Astrocyte of the cerebellum (primary cell): Measurements from ENCODE around the gene SYNPO2L.

Experiments
- DNase-seq: peaks from one replicate; pipeline ENCODE4 v3.0.0-alpha.2; 2011; ENCODE audit warnings: low read depth
- H3K4me3 ChIP-seq: 2 replicates; pipeline ENCODE4 v1.5.1; 2011; ENCODE audit warnings: mild to moderate bottlenecking, low read depth, low read length, moderate library complexity
- in situ Hi-C: cut with HindIII; loops from 2 replicates; pipeline ENCODE4 v1.10.0; 2017; ENCODE audit warnings: low sequenced_read_pairs
- TF ChIP-seq, protein P1 (sequence below): IDR thresholded peaks from 2 replicates; pipeline ENCODE4 v1.5.1; 2012; ENCODE audit warnings: low read length, low read depth, moderate library complexity, mild to moderate bottlenecking; ENCODE audit errors: missing control alignments

SYNPO2L gene

DNA sequence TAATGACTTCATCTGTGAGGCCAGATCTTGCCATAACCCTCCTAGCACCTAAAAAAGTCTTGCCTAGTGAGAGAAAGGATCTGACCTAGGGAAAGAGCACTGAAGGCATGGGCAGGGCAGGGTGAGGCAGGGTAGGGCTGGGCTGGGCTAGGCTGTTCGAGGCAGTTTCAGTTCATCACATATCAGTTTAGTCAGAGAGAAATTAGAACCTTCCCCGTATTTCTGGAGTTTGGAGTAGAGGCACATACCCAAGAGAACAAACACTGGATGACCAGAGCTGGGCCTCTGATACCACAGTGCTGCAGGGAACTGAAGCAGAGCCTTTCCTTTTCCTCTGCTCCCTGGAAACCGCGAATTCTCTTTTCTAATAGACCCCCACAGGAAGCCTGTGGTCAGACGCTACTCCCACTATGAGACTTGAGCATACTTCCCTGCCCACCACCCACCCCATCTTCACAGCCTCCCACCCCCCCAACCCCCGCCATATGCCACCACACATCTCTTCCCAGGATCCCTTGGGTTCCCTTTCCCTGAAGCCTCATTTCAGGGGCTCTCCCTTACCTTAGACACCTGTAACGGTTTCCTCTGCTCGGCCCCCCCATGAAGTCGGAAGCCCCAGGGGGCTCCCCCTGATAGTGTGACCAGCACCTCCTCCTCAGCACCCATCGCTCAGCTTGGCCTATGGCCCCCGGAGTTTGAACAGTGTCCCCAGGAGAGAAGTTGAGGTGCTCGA lies 406 bp downstream of the SYNPO2L start:
- in situ Hi-C loops, result no loop called here
- TF ChIP-seq, protein P1, sequence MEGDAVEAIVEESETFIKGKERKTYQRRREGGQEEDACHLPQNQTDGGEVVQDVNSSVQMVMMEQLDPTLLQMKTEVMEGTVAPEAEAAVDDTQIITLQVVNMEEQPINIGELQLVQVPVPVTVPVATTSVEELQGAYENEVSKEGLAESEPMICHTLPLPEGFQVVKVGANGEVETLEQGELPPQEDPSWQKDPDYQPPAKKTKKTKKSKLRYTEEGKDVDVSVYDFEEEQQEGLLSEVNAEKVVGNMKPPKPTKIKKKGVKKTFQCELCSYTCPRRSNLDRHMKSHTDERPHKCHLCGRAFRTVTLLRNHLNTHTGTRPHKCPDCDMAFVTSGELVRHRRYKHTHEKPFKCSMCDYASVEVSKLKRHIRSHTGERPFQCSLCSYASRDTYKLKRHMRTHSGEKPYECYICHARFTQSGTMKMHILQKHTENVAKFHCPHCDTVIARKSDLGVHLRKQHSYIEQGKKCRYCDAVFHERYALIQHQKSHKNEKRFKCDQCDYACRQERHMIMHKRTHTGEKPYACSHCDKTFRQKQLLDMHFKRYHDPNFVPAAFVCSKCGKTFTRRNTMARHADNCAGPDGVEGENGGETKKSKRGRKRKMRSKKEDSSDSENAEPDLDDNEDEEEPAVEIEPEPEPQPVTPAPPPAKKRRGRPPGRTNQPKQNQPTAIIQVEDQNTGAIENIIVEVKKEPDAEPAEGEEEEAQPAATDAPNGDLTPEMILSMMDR, result no peak
- no peak for DNase-seq

DNA sequence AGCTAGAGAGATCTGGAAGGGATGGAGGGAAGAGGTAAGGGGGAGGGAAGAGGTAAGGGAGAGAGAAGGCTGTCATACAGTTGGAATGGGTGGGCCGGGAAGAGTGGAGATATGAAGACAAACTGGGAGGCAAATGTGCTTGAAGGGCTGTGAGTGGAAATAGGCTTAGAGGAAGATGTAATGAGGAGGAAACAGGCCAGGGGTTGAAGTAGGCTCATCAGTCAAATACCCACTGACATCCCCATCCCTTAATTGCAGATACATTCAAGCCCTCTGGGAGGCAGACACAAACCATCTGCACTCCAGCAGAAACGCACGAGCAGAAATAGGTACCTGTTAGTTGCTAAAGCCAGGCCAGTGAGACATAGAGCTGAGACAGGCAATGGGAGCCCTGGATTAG lies 2.1 kb downstream of the SYNPO2L start:
- TF ChIP-seq, protein P1, result peak; percentile 12
- H3K4me3 ChIP-seq, result no peak overlapping the region
- in situ Hi-C loops, result no loop called here
- no peak for DNase-seq

More for the DNA sequence above, 406 bp downstream of the SYNPO2L start:
- H3K4me3 ChIP-seq, result no peak overlapping the region

DNA sequence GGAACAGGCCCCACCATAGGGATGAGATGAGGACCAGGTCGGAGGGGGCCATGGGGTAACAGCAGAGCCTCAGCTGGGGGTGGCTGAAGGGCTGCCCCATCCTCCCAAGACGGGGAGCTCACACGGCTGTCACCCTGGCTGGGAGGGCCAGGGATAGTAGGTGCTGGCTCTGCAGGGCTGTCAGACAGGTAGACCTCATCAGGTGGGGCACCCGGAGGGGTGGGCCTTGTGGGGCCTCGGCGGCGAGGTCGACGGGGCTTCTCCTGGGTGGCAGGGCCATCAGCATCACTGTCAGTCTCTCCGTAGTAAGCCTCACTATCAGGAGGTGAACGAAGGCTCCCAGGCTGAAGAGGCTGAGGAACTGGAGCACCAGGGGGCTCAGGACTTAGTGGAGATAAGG lies 2.6 kb downstream of the SYNPO2L start:
- TF ChIP-seq, protein P1, result no peak
- no peak overlapping the region for H3K4me3 ChIP-seq
- in situ Hi-C loops, result no loop called here
- no peak for DNase-seq

DNA sequence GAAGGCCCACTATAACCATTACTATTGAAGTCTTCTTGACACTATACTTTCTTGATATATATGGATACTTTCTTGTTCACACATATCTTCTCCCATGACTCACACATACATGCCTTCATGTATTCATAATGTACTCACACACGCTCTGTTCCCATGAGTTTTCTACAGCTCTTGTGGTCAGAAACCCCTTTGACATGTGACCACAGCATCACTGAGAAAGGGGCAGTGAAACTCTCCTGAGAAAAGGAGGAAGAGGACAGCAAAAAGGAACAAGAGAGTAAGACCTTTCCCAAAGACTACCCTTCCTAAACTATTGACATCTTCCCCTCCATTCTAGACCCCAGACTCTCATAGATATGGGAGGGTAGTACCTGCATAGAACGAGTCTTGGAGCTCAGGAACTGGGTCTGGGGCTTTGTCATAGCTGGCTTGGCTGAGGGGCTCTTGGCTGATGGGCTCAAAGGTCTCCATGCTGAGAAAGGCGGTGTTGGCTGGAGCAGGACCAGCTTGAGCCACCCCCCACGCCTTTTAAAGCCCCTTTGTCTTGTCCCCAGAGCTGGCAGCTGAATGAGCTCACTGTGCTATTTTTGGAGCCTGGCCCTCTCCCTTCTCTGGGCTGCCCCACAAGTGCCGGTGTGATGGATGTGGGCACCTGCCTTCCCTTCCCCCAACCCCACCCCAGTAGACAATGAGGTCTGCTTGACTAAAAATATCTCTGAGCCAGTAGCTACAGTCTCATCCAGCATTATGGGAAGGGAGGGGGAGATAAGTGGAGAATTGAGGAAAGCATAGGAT lies 5.1 kb downstream of the SYNPO2L start:
- no peak overlapping the region for H3K4me3 ChIP-seq
- in situ Hi-C loops, result no loop called here
- DNase-seq, result peak; percentile 49
- TF ChIP-seq, protein P1, result no peak

DNA sequence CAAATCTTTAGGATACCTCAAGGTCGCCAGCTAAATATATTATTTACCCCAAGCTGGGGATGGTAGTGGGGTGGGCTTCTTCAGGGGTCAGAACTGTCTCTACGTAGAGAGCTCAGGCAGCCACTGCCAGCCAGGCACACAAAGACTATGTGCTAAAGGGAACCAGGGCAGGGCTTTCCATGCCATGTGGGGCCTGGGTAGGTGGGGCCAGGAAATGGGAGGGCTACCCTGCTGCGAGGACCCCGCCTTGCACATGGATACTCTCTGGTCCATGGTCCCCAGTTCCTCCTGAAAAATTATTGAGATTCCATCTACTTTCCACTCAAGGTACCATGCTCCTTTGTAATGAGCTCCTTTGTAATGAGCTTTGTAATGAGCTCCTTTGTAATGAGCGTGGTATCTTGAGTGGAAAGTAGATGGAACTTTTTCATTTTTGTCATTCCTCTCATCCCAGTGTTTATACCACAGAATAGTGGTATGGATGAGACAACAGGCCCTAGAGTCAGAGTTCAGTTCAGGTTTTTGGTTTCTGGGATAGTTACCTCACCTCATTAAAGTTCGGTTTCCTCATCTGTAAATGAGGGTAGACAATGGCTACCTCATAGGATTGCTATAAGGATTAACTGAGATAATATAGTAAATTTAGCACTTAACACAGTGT lies 5.8 kb downstream of the SYNPO2L start:
- TF ChIP-seq, protein P1, result no peak
- H3K4me3 ChIP-seq, result no peak overlapping the region
- in situ Hi-C loops, result loop anchor here (5.0 kb wide), 1 partner anchor 48 kb away; no protein-coding TSS in a partner anchor
- DNase-seq, result no peak
